ENCODE measurements around the gene ZRANB1.

- no peak for TF ChIP-seq EZH2 (IDR thresholded peaks at IDR 0.05; ENCODE audit: borderline replicate concordance)
- no peak for TF ChIP-seq CTCF (IDR thresholded peaks at IDR 0.05; ENCODE audit: poor library complexity)
Observed at GRCh38 chr10:125008689-125009638, 67.0 kb downstream of the ZRANB1 start.
